ENCODE measurements around the gene VSTM2L. TPM values are rescaled to one million over a fixed set of nuclear protein-coding genes. Genes with fewer than 3 reads are reported as not detected.

The VSTM2L gene
- total and polyA plus RNA-seq, 2 of the 13 experiments (the other 11 are each of a cell fraction or from before 2014, with no cell fraction given): not detected

DNA sequence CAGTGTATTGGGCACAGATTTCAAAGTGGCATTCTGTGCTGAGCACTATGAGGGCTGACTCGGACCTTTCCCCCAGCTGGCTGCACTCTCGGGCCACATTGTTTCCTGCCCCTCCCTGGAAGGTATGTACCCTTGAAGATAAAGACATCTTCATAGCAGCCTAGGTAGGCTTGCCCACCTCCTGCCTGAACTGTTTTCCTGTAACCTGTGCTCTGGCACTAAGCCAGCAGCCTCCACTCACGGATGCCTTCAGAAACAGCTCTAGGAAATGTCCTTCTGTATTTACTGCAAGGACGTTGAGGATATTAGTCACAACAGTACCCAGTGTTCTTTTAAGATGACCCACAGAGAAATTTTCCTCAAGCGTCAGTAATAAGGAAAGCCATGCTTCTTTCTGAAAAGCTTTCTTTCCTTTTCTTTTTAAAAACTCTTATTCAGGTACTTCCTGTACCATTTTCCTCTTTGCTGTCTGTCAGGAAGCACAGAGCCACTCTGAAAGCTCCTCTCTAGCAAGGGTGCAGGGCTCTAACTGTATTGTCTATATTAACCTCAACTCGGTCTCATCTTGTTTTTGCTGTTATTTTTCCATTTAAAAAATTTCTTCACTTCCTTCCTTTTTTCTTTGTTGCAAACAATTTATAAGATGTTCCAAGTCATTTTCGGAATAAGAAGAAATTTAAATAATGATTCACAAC lies 86.8 kb downstream of the VSTM2L start:
- Histone ChIP-seq H2AFZ (ENCODE audit: low read length) (no peak overlapping the region), H3K9me3 (ENCODE audit: low read length) (no peaks in the 10 kb centered on the region), H4K20me1 (ENCODE audit: insufficient read depth, low read length) (0 out of 2 replicates have a peak, but pooled peaks cover 3% of the 10 kb centered on the region), H3K36me3 (replicated peaks in 1 of 2; ENCODE audit: control insufficient read depth in 1 of 2, insufficient read depth in 2 of 2, low read length in 2 of 2) (peaks cover 17 to 48% of the 10 kb centered on the region in 2 experiments), H3K27me3 (ENCODE audit: control insufficient read depth in 1 of 2, insufficient read depth in 2 of 2, low read length in 2 of 2) (no peaks in the 10 kb centered on the region), H3K79me2 (ENCODE audit: insufficient read depth, low read length) (no peaks in the 10 kb centered on the region), H3K4me3 (replicated peaks in 1 of 3; ENCODE audit: insufficient read depth in 1 of 3, low read depth in 2 of 3, low read length in 3 of 3) (no peak overlapping the region), H3K4me1 (ENCODE audit: insufficient read depth, low read length) (peaks cover 57% of the 10 kb centered on the region), H3K9ac (ENCODE audit: insufficient read depth, low read depth, low read length) (no peak overlapping the region), H3K27ac (ENCODE audit: extremely low read length, insufficient read depth, low read length) (no peak overlapping the region), H3K4me2 (ENCODE audit: low read depth, low read length) (no peak overlapping the region)
- intact Hi-C loops (cut with micrococcal nuclease; ENCODE audit: unreplicated experiment): no loop called here
- in situ Hi-C loops (cut with HindIII; ENCODE audit: extremely low pct_ligation_motif_present, low pct_unique_long_range_greater_than_20kb): loop anchor here (5.0 kb wide), 3 partner anchors 87 to 422 kb away; partner anchors contain the start of gene VSTM2L
- ATAC-seq: no peak
- POLR2A ChIA-PET: no interaction called here
- no peak for DNase-seq (ENCODE audit: low spot score)
- no TSS peak for BruUV-seq (replicated peaks)
- TF ChIP-seq DZIP1 (CRISPR knock-in tag; IDR thresholded peaks at IDR 0.05): no peak
- 0 out of 2 replicates have a peak, but pooled peaks have one; percentile 9 for TF ChIP-seq LCORL (IDR thresholded peaks at IDR 0.05)
- TF ChIP-seq LCORL (CRISPR knock-in tag; IDR thresholded peaks at IDR 0.05): no peak
- TF ChIP-seq RBM22 (optimal IDR thresholded peaks at IDR 0.05; ENCODE audit: low read length): peak; percentile 49
- WGBS (ENCODE audit: low lambda C conversion rate): 89% methylated on average over 7 of the region's 7 CpGs
- CTCF ChIA-PET (ENCODE audit: low intra/inter-chr PET ratio, low total read pairs): no interaction called here
- FAIRE-seq: no peak

All from HepG2 (cell line).